ENCODE results near the gene PI4KA.
A peak's percentile ranks its signal among the peaks of the same experiment; 100 is the strongest.
"Not testable (repeated sequence)": the region's sequence is repeated elsewhere in the genome, so short reads cannot be mapped to it uniquely, and the experiment has no call there.

Gene PI4KA

GRCh38 chr22:20775342-20775895 is 83.2 kb downstream of the PI4KA start:
- DNase-seq (ENCODE audit: low read depth), result no peak

- no peak for DNase-seq (ENCODE audit: low read depth)
Observed at GRCh38 chr22:20774882-20775281, 83.7 kb downstream of the PI4KA start.

GRCh38 chr22:20773793-20774212 is 84.8 kb downstream of the PI4KA start, which contains the start of gene SERPIND1:
TSS of gene SERPIND1 (plus strand) at chr22:20774113. CDS start at chr22:20779313, 5,200 bp downstream.
- no peak for DNase-seq (ENCODE audit: low read depth)

GRCh38 chr22:20771918-20772625 is 86.5 kb downstream of the PI4KA start:
- DNase-seq (ENCODE audit: low read depth), result no peak

GRCh38 chr22:20769496-20769826 is 89.2 kb downstream of the PI4KA start:
- not testable (repeated sequence) for DNase-seq (ENCODE audit: low read depth)

- DNase-seq (ENCODE audit: low read depth), result no peak
Observed at GRCh38 chr22:20766530-20766929, 92.1 kb downstream of the PI4KA start.

- DNase-seq (ENCODE audit: low read depth), result no peak
Observed at GRCh38 chr22:20765938-20766337, 92.7 kb downstream of the PI4KA start.

- DNase-seq (ENCODE audit: low read depth), result no peak
Observed at GRCh38 chr22:20764729-20765128, 93.9 kb downstream of the PI4KA start.

GRCh38 chr22:20764471-20764720 is 94.2 kb downstream of the PI4KA start:
- no peak for DNase-seq (ENCODE audit: low read depth)

- no peak for DNase-seq (ENCODE audit: low read depth)
Observed at GRCh38 chr22:20763630-20764470, 94.8 kb downstream of the PI4KA start.

GRCh38 chr22:20762233-20762796 is 96.3 kb downstream of the PI4KA start:
- no peak for DNase-seq (ENCODE audit: low read depth)

GRCh38 chr22:20761536-20761935 is 97.1 kb downstream of the PI4KA start:
- no peak for DNase-seq (ENCODE audit: low read depth)

- no peak for DNase-seq (ENCODE audit: low read depth)
Observed at GRCh38 chr22:20760084-20760483, 98.5 kb downstream of the PI4KA start.

GRCh38 chr22:20758688-20759087 is 99.9 kb downstream of the PI4KA start:
- no peak for DNase-seq (ENCODE audit: low read depth)

GRCh38 chr22:20756846-20757245 is 101.8 kb downstream of the PI4KA start:
- no peak for DNase-seq (ENCODE audit: low read depth)

GRCh38 chr22:20752873-20753272 is 105.7 kb downstream of the PI4KA start:
- DNase-seq (ENCODE audit: low read depth), result no peak

- no peak for DNase-seq (ENCODE audit: low read depth)
Observed at GRCh38 chr22:20752104-20752741, 106.4 kb downstream of the PI4KA start.

GRCh38 chr22:20751185-20751851 is 107.3 kb downstream of the PI4KA start:
- no peak for DNase-seq (ENCODE audit: low read depth)

GRCh38 chr22:20750461-20751184 is 108.0 kb downstream of the PI4KA start:
- DNase-seq (ENCODE audit: low read depth), result peak; percentile 59

- no peak for DNase-seq (ENCODE audit: low read depth)
Observed at GRCh38 chr22:20749453-20749852, 109.2 kb downstream of the PI4KA start.

- DNase-seq (ENCODE audit: low read depth), result no peak
Observed at GRCh38 chr22:20748731-20749428, 109.7 kb downstream of the PI4KA start.
